Suprapubic skin (tissue), 4 donors: Measurements from ENCODE around the gene CLECL1. TPM values are rescaled to one million over a fixed set of nuclear protein-coding genes. Genes with fewer than 3 reads are reported as not detected.
"Not testable (repeated sequence)": the region's sequence is repeated elsewhere in the genome, so short reads cannot be mapped to it uniquely, and the experiment has no call there.

Experiments
- DNase-seq, 2 donors: peaks; one replicate each; pipeline ENCODE4 v3.0.0-alpha.2; 2019; ENCODE audit warnings: low spot score in 2 of 2
- H3K27ac ChIP-seq: fragments of 200-600 bp; sonication (generic); one replicate; pipeline ENCODE4 v1.5.1; 2019
- H3K27me3 ChIP-seq: fragments of 200-600 bp; sonication (generic); one replicate; pipeline ENCODE4 v1.5.1; 2019
- H3K36me3 ChIP-seq: fragments of 200-600 bp; sonication (generic); one replicate; pipeline ENCODE4 v1.5.1; 2019
- H3K4me1 ChIP-seq: fragments of 200-600 bp; sonication (generic); one replicate; pipeline ENCODE4 v1.5.1; 2019
- H3K4me3 ChIP-seq: fragments of 200-600 bp; sonication (generic); one replicate; pipeline ENCODE4 v1.5.1; 2019; ENCODE audit warnings: mild to moderate bottlenecking
- H3K9me3 ChIP-seq: fragments of 200-600 bp; sonication (generic); one replicate; pipeline ENCODE4 v1.5.1; 2019
- EP300 ChIP-seq: sonication (generic); formaldehyde crosslinking; IDR thresholded peaks from one replicate; pipeline ENCODE4 v1.6.1; 2017; ENCODE audit warnings: antibody characterized with exemption
- POLR2A ChIP-seq, 2 donors: fragments of 450-650 bp; IDR thresholded peaks; one replicate each; pipeline ENCODE4 v1.6.1; 2017; ENCODE audit warnings: antibody characterized with exemption in 2 of 2, mild to moderate bottlenecking in 2 of 2, moderate library complexity in 2 of 2
- POLR2AphosphoS5 ChIP-seq, 3 donors: sonication (generic); formaldehyde crosslinking; IDR thresholded peaks; one replicate each; pipeline ENCODE4 v1.6.1; 2017; ENCODE audit warnings: antibody characterized with exemption in 3 of 3
- WGBS: methylation state at CpG from one replicate; pipeline ENCODE4 v1.1.5; 2018; 5-methylcytosine and 5-hydroxymethylcytosine counted together
- total RNA-seq, 4 donors: library from RNA; depleted of rRNA; stranded (reverse); fragments of >200 nt; gene quantifications; one replicate each; pipeline ENCODE4 v1.1.0, GENCODE V29; 2016
- TF ChIP-seq, protein P1 (sequence below), 2 donors: fragments of 200-600 bp in 1 of 2; fragments of 450-650 bp in 1 of 2; sonication (generic) in 1 of 2; IDR thresholded peaks; one replicate each; pipeline ENCODE4 v1.5.1; 2016 to 2019; ENCODE audit warnings: antibody characterized with exemption in 2 of 2, mild to moderate bottlenecking in 1 of 2, moderate library complexity in 1 of 2

Gene CLECL1
- total RNA-seq, 4 donors from 2014 or later = not detected

DNA sequence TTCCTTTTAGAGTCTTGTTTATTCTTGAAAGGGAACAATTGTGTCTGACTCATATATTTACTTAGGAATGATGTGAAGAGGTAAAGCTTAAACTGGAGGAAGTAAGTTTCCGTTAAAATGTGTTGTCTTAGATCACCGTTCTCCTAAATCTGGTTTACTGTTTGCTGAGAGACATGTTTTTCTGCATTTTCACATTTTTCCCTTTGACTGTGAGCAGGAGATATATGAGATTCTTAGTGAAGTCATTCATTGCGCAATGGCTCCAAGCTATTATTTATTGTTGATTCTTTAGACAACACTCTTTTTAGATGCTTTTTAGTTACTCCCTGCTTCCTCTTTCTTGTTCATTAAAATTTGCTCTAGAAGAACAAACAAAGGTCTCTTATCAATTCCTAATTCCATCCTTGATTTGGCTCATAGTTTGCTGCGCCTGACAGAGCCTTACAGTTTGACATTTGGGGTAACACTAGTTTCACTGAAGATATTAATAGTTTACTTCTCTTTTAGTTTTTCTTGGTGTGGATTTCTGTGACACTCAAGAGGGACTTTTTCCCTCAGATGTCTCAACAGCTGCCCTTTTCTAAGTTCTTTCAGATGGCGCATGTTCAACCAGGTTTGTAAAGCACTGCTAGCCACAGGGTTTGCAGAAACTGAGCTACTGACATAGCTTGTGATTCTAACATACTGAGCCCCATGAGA, 11.4 kb downstream of the CLECL1 start:
- H3K4me3 ChIP-seq = no peak overlapping the region
- no peaks in the 10 kb centered on the region for H3K4me1 ChIP-seq
- H3K27ac ChIP-seq = no peak overlapping the region
- H3K36me3 ChIP-seq = no peaks in the 10 kb centered on the region
- WGBS = 64% methylated on average over 5 of the region's 5 CpGs
- DNase-seq = no peak
- H3K27me3 ChIP-seq = no peaks in the 10 kb centered on the region
- TF ChIP-seq, protein P1, sequence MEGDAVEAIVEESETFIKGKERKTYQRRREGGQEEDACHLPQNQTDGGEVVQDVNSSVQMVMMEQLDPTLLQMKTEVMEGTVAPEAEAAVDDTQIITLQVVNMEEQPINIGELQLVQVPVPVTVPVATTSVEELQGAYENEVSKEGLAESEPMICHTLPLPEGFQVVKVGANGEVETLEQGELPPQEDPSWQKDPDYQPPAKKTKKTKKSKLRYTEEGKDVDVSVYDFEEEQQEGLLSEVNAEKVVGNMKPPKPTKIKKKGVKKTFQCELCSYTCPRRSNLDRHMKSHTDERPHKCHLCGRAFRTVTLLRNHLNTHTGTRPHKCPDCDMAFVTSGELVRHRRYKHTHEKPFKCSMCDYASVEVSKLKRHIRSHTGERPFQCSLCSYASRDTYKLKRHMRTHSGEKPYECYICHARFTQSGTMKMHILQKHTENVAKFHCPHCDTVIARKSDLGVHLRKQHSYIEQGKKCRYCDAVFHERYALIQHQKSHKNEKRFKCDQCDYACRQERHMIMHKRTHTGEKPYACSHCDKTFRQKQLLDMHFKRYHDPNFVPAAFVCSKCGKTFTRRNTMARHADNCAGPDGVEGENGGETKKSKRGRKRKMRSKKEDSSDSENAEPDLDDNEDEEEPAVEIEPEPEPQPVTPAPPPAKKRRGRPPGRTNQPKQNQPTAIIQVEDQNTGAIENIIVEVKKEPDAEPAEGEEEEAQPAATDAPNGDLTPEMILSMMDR (IDR thresholded peaks at IDR 0.05) = no peak
- TF ChIP-seq POLR2AphosphoS5 (IDR thresholded peaks at IDR 0.05) (no peak), EP300 (no peak), POLR2A (IDR thresholded peaks at IDR 0.05) (no peak)
- no peaks in the 10 kb centered on the region for H3K9me3 ChIP-seq

DNA sequence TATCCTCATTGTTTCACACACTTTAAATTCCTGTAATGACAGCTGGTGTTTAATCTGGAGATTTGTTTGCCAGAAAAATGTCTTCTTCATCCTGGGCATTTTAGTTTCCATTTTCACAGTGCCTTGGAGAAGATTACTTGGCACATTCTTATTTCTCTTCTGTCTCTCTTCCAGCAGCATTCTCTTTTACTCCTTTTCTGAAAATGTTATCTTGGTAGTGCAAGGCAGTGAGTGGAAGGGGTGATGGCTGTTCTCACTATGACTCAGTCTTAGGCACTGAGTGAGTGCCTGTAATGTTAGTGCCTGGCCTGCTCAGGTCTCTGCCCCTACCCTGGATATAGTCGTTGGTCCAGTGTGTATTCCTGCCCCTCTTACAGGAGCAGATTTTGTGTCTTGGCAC, 13.1 kb downstream of the CLECL1 start:
- 55% methylated on average over 1 of the region's 1 CpG for WGBS
- H3K9me3 ChIP-seq = no peaks in the 10 kb centered on the region
- H3K27ac ChIP-seq = no peak overlapping the region
- H3K4me1 ChIP-seq = no peaks in the 10 kb centered on the region
- H3K4me3 ChIP-seq = no peak overlapping the region
- no peaks in the 10 kb centered on the region for H3K36me3 ChIP-seq
- no peaks in the 10 kb centered on the region for H3K27me3 ChIP-seq
- DNase-seq = no peak
- TF ChIP-seq POLR2A (IDR thresholded peaks at IDR 0.05) (no peak), EP300 (no peak), POLR2AphosphoS5 (IDR thresholded peaks at IDR 0.05) (no peak)
- TF ChIP-seq, protein P1 (IDR thresholded peaks at IDR 0.05) = no peak

DNA sequence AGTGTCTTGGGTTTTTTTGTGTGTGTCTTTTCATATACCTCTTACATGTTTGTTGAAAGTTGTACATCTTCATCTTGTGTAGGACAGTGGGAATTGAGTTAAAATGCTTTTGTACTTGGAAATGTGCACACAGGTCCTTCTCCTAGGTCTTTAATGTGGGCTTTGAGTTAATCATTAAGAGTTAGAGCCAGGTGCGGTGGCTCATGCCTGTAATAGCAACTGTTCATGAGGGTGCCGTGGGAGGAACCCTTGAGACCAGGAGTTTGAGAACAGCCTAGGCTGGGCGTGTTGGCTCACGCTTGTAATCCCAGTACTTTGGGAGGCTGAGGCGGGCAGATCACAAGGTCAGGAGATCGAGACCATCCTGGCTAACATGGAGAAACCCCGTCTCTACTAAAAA, 13.9 kb downstream of the CLECL1 start:
- TF ChIP-seq, protein P1 (IDR thresholded peaks at IDR 0.05) = no peak
- TF ChIP-seq POLR2AphosphoS5 (IDR thresholded peaks at IDR 0.05) = no peak
- TF ChIP-seq POLR2A (IDR thresholded peaks at IDR 0.05) = no peak
- no peak for TF ChIP-seq EP300
- DNase-seq = no peak

DNA sequence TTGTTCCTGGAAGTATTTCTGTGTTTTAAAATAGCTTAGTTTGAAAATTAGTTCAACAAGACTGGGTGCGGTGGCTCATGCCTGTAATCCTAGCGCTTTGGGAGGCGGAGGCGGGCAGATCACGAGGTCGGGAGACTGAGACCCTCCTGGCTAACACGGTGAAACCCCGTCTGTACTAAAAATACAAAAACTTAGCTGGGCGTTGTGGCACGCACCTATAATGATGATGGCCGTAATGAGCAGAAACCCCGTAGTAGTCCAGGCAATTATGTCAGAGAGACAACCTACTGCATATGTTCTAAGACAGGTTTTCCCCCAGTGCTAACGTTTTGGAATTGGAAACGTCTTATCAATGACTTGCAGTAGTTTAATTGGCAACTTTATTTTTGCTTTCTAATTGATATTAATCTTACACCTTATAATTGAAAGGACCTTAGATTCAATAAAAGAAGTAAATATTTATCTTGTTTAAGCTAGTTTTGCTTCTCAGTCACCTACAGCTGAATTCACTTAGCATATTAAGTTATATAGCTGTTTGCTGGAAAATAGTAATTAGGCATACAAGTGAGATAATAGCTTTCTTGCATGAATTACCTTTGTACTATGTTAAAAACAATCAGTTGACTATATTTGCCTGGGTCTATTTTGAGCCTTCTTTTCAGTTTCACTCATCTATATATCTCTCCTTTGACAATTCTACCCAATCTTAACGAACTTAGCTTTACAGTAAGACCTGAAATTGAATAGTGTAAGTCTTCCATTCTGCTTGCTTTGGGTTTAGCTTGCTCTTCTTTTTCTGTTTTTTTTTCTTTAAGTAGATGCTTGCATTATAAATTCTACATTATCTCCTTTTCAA, 15.6 kb downstream of the CLECL1 start:
- Histone ChIP-seq H3K27me3 (no peaks in the 10 kb centered on the region), H3K4me1 (no peaks in the 10 kb centered on the region), H3K4me3 (no peak overlapping the region), H3K27ac (no peak overlapping the region), H3K36me3 (no peaks in the 10 kb centered on the region), H3K9me3 (no peaks in the 10 kb centered on the region)
- WGBS = 89% methylated on average over 15 of the region's 15 CpGs
- TF ChIP-seq POLR2AphosphoS5 (IDR thresholded peaks at IDR 0.05) = no peak
- TF ChIP-seq POLR2A (IDR thresholded peaks at IDR 0.05) = no peak
- TF ChIP-seq, protein P1 (IDR thresholded peaks at IDR 0.05) = no peak
- TF ChIP-seq EP300 = no peak
- no peak for DNase-seq

More for the DNA sequence above, 13.9 kb downstream of the CLECL1 start:
- Histone ChIP-seq H3K4me3 (no peak overlapping the region), H3K27me3 (no peaks in the 10 kb centered on the region), H3K36me3 (no peaks in the 10 kb centered on the region), H3K27ac (no peak overlapping the region), H3K4me1 (no peaks in the 10 kb centered on the region), H3K9me3 (no peaks in the 10 kb centered on the region)
- WGBS = 98% methylated on average over 7 of the region's 7 CpGs

DNA sequence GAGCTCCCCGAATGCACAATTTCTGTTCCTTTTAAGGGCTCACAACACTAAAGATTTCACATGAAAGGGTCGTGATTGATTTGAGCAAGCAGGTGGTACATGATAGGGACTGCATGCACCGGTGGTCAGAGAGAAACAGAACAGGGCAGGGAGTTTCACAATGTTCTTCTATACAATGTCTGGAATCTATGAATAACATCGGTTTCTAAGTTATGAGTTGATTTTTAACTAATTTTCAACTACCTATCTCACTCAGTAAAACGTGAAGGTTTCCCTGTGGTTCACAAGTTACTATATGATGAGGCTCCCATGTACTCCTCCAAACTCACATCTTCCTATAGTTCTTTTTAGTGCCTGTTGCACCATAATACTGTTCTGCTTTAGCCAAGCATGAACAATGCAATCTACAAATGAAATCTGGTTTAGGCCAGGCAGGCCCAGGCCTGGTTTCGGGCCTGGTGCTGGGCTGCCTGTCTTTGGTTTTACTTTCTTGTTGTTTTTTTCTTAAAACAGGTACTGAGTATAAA, 19.8 kb downstream of the CLECL1 start:
- not testable (repeated sequence) for H3K4me3 ChIP-seq, DNase-seq, H3K27ac ChIP-seq, H3K36me3 ChIP-seq, H3K4me1 ChIP-seq, H3K27me3 ChIP-seq, H3K9me3 ChIP-seq
- WGBS = 84% methylated on average over 6 of the region's 6 CpGs
